ENCODE results near the gene SIGLECL1. TPM values are rescaled to one million over a fixed set of nuclear protein-coding genes. Genes with fewer than 3 reads are reported as not detected.

SIGLECL1 gene
- total and polyA plus RNA-seq, 7 donors: not detected

GRCh38 chr19:51256155-51256625 is 5.3 kb downstream of the SIGLECL1 start:
- no peak overlapping the region for H3K4me3 ChIP-seq

GRCh38 chr19:51257471-51257870 is 6.6 kb downstream of the SIGLECL1 start:
- no peak overlapping the region for H3K27ac ChIP-seq
- H3K4me1 ChIP-seq: no peaks in the 10 kb centered on the region
- no peaks in the 10 kb centered on the region for H3K9me3 ChIP-seq
- ATAC-seq (no peak), DNase-seq (no peak)
- H3K27me3 ChIP-seq (ENCODE audit: insufficient read depth in 3 of 3, low read length in 2 of 3): no peaks in the 10 kb centered on the region
- intact Hi-C loops (cut with DNase I): no loop called here
- 73 to 81% (median 79%) methylated on average over 2 of the region's 2 CpGs for WGBS, 3 donors
- no peak for TF ChIP-seq CTCF (IDR thresholded peaks at IDR 0.05)
- H3K4me3 ChIP-seq: no peak overlapping the region
- no peaks in the 10 kb centered on the region for H3K36me3 ChIP-seq (ENCODE audit: insufficient read depth in 1 of 2, low read depth in 1 of 2)

More at GRCh38 chr19:51256155-51256625, 5.3 kb downstream of the SIGLECL1 start:
- 56 to 64% (median 60%) methylated on average over 2 of the region's 2 CpGs for WGBS, 3 donors
- DNase-seq (no peak), ATAC-seq (no peak)
- Histone ChIP-seq H3K27ac (no peak overlapping the region), H3K9me3 (no peaks in the 10 kb centered on the region), H3K36me3 (ENCODE audit: insufficient read depth in 1 of 2, low read depth in 1 of 2) (no peaks in the 10 kb centered on the region), H3K27me3 (ENCODE audit: insufficient read depth in 3 of 3, low read length in 2 of 3) (no peaks in the 10 kb centered on the region), H3K4me1 (no peaks in the 10 kb centered on the region)
- intact Hi-C loops (cut with DNase I): no loop called here
- TF ChIP-seq CTCF (IDR thresholded peaks at IDR 0.05): no peak

- WGBS, 3 donors: 38 to 42% (median 42%) methylated on average over 6 of the region's 6 CpGs
- ATAC-seq (no peak), DNase-seq (no peak)
- H3K27me3 ChIP-seq (ENCODE audit: insufficient read depth in 3 of 3, low read length in 2 of 3): no peaks in the 10 kb centered on the region
- H3K27ac ChIP-seq: no peak overlapping the region
- intact Hi-C loops (cut with DNase I): no loop called here
- H3K4me3 ChIP-seq: no peak overlapping the region
- H3K36me3 ChIP-seq (ENCODE audit: insufficient read depth in 1 of 2, low read depth in 1 of 2): no peaks in the 10 kb centered on the region
- H3K4me1 ChIP-seq: no peaks in the 10 kb centered on the region
- no peak for TF ChIP-seq CTCF (IDR thresholded peaks at IDR 0.05)
- H3K9me3 ChIP-seq: no peaks in the 10 kb centered on the region
Observed at GRCh38 chr19:51258165-51259160, 7.6 kb downstream of the SIGLECL1 start.

GRCh38 chr19:51259348-51260245 is 8.7 kb downstream of the SIGLECL1 start:
- DNase-seq (no peak), ATAC-seq (no peak)
- Histone ChIP-seq H3K27me3 (ENCODE audit: insufficient read depth in 3 of 3, low read length in 2 of 3) (no peaks in the 10 kb centered on the region), H3K9me3 (no peaks in the 10 kb centered on the region), H3K36me3 (ENCODE audit: insufficient read depth in 1 of 2, low read depth in 1 of 2) (no peaks in the 10 kb centered on the region), H3K4me3 (no peak overlapping the region), H3K4me1 (no peaks in the 10 kb centered on the region), H3K27ac (no peak overlapping the region)
- peak; percentile 25 for TF ChIP-seq CTCF (IDR thresholded peaks at IDR 0.05)
- intact Hi-C loops (cut with DNase I): no loop called here
- 23 to 26% (median 26%) methylated on average over 5 of the region's 5 CpGs for WGBS, 3 donors

All from psoas muscle (tissue), 8 donors.